Measurements from ENCODE around the gene ETNK2. TPM values are rescaled to one million over a fixed set of nuclear protein-coding genes. Genes with fewer than 3 reads are reported as not detected.
A peak's percentile ranks its signal among the peaks of the same experiment; 100 is the strongest.
"Not testable (repeated sequence)": the region's sequence is repeated elsewhere in the genome, so short reads cannot be mapped to it uniquely, and the experiment has no call there.

The ETNK2 gene
- total RNA-seq, 1 donor from 2014 or later: 10.0 TPM

DNA sequence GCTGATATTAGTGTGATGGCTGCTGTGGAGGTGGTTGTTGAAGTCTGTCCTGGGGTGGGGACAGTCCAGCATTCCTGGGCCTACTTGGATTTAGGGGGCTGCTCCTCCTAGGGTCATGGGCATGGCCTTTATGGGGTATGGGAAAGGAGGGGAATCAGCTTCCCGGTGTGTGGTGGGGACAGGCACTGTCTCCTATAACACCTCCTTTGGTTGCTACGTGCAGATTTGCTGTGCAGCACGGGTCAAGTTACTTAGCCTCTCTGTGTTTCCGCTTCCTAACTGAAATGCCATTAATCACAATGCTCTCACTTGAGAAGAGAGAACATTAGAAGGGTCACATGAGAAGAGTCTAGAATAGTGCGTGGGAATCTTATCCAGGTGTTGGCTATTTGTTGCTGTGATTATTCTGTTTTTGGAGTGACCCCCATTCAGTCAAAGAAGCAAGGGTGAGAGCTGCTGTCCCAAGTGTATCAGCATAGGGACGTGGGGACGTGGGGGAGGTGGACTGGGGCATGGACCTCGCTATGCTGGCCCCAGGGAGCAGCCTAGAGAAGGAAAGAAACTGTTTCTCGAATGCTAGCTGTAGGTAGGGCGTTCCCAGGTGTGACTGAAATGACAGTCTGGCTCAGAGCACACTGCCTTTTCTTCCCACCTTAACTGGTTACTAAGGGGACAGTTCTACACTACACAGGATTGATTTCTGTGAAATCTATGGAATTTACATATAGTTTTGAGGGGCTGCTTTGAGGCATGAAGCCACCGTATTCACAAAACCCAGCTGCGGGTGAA is 59.0 kb downstream of the ETNK2 start:
- H3K4me3 Mint-ChIP-seq: peak overlapping the region; percentile 34
- H3K36me3 Mint-ChIP-seq: peaks cover 5% of the 10 kb centered on the region
- peak overlapping the region; percentile 61 for H3K27ac Mint-ChIP-seq
- no peak for TF ChIP-seq CTCF (conservative IDR thresholded peaks at IDR 0.05)
- no peaks in the 10 kb centered on the region for H3K9me3 Mint-ChIP-seq
- no peak for DNase-seq (ENCODE audit: extremely low spot score, unreplicated experiment)
- peaks cover 80% of the 10 kb centered on the region for H3K4me1 Mint-ChIP-seq (ENCODE audit: unreplicated experiment)
- no peaks in the 10 kb centered on the region for H3K27me3 Mint-ChIP-seq

DNA sequence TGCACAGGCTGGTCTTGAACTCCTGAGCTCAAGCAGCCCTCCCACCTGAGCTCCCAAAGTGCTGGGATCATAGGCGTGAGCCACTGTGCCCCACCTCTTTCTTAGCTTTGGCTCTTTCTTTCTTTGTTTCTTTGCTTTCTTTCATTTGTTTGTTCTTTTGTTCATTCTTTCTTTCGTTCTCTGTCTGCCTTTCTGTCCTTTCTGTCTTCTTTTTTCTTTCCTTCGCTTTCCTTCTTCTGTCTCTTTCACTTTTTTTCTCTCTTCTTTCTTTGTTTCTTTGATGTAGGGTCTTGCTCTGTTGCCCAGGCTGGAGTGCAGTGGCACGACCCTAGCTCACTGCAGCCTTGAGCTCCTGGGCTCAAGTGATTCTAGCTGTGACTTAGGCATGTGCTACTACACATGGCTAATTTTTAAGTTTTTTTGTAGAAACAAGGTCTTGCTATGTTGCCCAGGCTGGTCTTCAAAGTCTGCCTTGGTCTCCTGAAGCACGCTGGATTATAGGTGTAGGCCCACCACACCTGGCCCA is 60.0 kb downstream of the ETNK2 start:
- peaks cover 5% of the 10 kb centered on the region for H3K36me3 Mint-ChIP-seq
- peaks cover 80% of the 10 kb centered on the region for H3K4me1 Mint-ChIP-seq (ENCODE audit: unreplicated experiment)

DNA sequence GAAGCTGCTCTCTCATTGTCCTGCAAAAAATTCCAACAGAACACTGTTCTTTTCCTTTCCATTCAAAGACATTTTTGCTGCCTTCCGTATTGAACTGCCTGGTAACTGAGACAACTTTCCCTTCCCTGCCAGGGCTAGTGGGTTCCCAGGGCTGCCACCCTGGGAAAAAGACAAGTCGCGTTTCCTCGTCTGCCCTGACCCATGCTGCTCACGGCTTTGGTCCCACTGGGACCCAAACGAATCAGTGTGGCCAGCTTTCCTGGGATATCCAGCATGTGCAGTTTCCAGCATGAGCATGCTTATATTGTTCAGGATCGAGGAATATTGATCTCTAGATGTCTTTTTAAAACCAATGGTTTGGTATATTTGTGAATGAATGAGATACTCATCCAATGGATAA is 60.8 kb downstream of the ETNK2 start:
- no peak for DNase-seq (ENCODE audit: extremely low spot score, unreplicated experiment)
- H3K27ac Mint-ChIP-seq: peak overlapping the region; percentile 61
- H3K27me3 Mint-ChIP-seq: no peaks in the 10 kb centered on the region
- H3K4me3 Mint-ChIP-seq: peak overlapping the region; percentile 38
- H3K36me3 Mint-ChIP-seq: peaks cover 5% of the 10 kb centered on the region
- peaks cover 76% of the 10 kb centered on the region for H3K4me1 Mint-ChIP-seq (ENCODE audit: unreplicated experiment)
- no peak for TF ChIP-seq CTCF (conservative IDR thresholded peaks at IDR 0.05)
- H3K9me3 Mint-ChIP-seq: no peaks in the 10 kb centered on the region

More for the DNA sequence above, 60.0 kb downstream of the ETNK2 start:
- peak overlapping the region; percentile 61 for H3K27ac Mint-ChIP-seq
- H3K9me3 Mint-ChIP-seq: no peaks in the 10 kb centered on the region
- no peak for DNase-seq (ENCODE audit: extremely low spot score, unreplicated experiment)
- TF ChIP-seq CTCF (conservative IDR thresholded peaks at IDR 0.05): no peak
- H3K27me3 Mint-ChIP-seq: no peaks in the 10 kb centered on the region
- no peak overlapping the region for H3K4me3 Mint-ChIP-seq

- H3K27me3 Mint-ChIP-seq; H3K4me3 Mint-ChIP-seq; H3K36me3 Mint-ChIP-seq; H3K9me3 Mint-ChIP-seq; DNase-seq (ENCODE audit: extremely low spot score, unreplicated experiment); H3K27ac Mint-ChIP-seq: not testable (repeated sequence)
- H3K4me1 Mint-ChIP-seq (ENCODE audit: unreplicated experiment): peaks cover 67% of the 10 kb centered on the region
Observed at GRCh38 chr1:204090132-204090531, 61.7 kb downstream of the ETNK2 start.

DNA sequence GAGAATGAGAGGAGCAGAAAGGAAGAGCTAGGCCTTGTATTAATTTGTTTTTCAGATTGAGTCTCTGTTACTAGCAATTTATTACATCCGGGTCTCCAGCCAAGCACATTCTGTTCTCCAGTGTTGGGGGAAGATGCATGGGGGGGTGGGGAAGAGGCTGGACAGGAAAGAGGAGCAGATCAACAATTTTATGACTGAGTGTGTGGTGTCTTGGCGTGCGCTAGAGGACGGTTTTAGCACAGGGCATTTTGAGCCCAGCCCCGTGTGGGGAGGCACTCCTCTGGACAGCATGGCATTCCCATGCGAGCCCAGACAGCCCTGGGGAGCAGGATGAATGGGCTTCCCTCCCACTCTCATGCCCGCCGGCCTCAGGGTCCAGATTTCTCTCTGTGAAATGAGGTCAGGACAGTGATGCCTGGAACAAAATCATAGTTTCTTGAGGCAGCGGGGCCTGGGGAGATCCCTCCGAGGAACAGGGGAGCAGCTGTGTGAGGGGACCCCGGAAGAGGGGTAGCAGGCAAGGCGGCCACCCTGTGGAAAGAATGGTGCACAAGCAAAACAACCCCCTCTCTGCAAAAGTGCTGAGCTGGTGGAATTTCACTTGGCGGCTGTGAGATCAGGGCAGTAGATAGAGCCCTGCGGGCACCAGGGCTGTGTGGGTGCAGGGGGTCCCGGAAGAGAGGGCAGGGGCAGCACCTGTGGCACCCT is 62.6 kb downstream of the ETNK2 start:
- Mint-ChIP-seq H3K36me3 (peaks cover 5% of the 10 kb centered on the region), H3K4me1 (ENCODE audit: unreplicated experiment) (peaks cover 65% of the 10 kb centered on the region), H3K9me3 (no peaks in the 10 kb centered on the region)

More for the DNA sequence above, 62.6 kb downstream of the ETNK2 start:
- no peak for TF ChIP-seq CTCF (conservative IDR thresholded peaks at IDR 0.05)
- DNase-seq (ENCODE audit: extremely low spot score, unreplicated experiment): no peak
- Mint-ChIP-seq H3K27me3 (no peaks in the 10 kb centered on the region), H3K4me3 (peak overlapping the region; percentile 39), H3K27ac (peak overlapping the region; percentile 61)
